WTC11 (cell line): ENCODE measurements around the gene MAML3. TPM values are rescaled to one million over a fixed set of nuclear protein-coding genes. Genes with fewer than 3 reads are reported as not detected.

Source experiments
- ATAC-seq: fragments of 200-7000 bp; cut with Tn5 transposase; 2 replicates; pipeline ENCODE4 v1.10.0; 2021; ENCODE audit warnings: mild to moderate bottlenecking, moderate library complexity
- CTCF ChIA-PET: fragments of 300-600 bp; sonication (Branson Sonifier 250); formaldehyde crosslinking; loops from one replicate; lab custom pipeline; 2021; ENCODE audit warnings: antibody characterized with exemption; lab: Charles Lee
- POLR2A ChIA-PET: fragments of 350-600 bp; sonication (Branson Sonifier 250); formaldehyde crosslinking; loops from one replicate; lab custom pipeline; 2021; ENCODE audit warnings: antibody characterized with exemption; lab: Charles Lee
- DNase-seq: peaks from one replicate; pipeline ENCODE4 v3.0.0; 2021; ENCODE audit warnings: low spot score
- H3K27ac Mint-ChIP-seq: 2 replicates; pipeline ENCODE4 v1.8.0; 2021; ENCODE audit warnings: mixed read lengths
- H3K27me3 Mint-ChIP-seq: 2 replicates; pipeline ENCODE4 v1.8.0; 2021; ENCODE audit warnings: low read depth, mild to moderate bottlenecking, moderate library complexity, mixed read lengths
- H3K36me3 Mint-ChIP-seq: 2 replicates; pipeline ENCODE4 v1.8.0; 2021; ENCODE audit warnings: mixed read lengths
- H3K4me1 Mint-ChIP-seq: 2 replicates; pipeline ENCODE4 v1.8.0; 2022; ENCODE audit warnings: mixed read lengths
- H3K4me3 Mint-ChIP-seq: 2 replicates; pipeline ENCODE4 v1.8.0; 2021; ENCODE audit warnings: mild to moderate bottlenecking, moderate library complexity, mixed read lengths
- H3K9me3 Mint-ChIP-seq: 2 replicates; pipeline ENCODE4 v1.8.0; 2021; ENCODE audit warnings: mixed read lengths
- ESRRA ChIP-seq: sonication (generic); formaldehyde crosslinking; IDR thresholded peaks from 2 replicates; pipeline ENCODE4 v1.8.1; 2022; ENCODE audit warnings: mild to moderate bottlenecking, missing genetic modification reagents, borderline replicate concordance
- JUN ChIP-seq: sonication (generic); formaldehyde crosslinking; IDR thresholded peaks from 2 replicates; pipeline ENCODE4 v1.8.0; 2023; ENCODE audit warnings: mild to moderate bottlenecking, missing genetic modification reagents
- KAT7 ChIP-seq: sonication (generic); formaldehyde crosslinking; IDR thresholded peaks from 2 replicates; pipeline ENCODE4 v1.8.1; 2023; ENCODE audit warnings: missing genetic modification reagents, mild to moderate bottlenecking, borderline replicate concordance
- MAX ChIP-seq: sonication (generic); formaldehyde crosslinking; IDR thresholded peaks from 2 replicates; pipeline ENCODE4 v1.8.0; 2022; ENCODE audit warnings: mild to moderate bottlenecking, missing genetic modification reagents
- MYBL2 ChIP-seq: sonication (generic); formaldehyde crosslinking; IDR thresholded peaks from 2 replicates; pipeline ENCODE4 v1.8.1; 2023; ENCODE audit warnings: mild to moderate bottlenecking, moderate library complexity, missing genetic modification reagents
- NR3C1 ChIP-seq: sonication (generic); formaldehyde crosslinking; conservative IDR thresholded peaks from 2 replicates; pipeline ENCODE4 v1.8.1; 2023; ENCODE audit warnings: low read depth, mild to moderate bottlenecking, missing genetic modification reagents
- OVOL2 ChIP-seq: fragments of 250-450 bp; sonication (Bioruptor Pico); IDR thresholded peaks from 2 replicates; pipeline ENCODE4 v1.9.0; 2021; ENCODE audit warnings: mild to moderate bottlenecking, borderline replicate concordance
- SOX15 ChIP-seq: fragments of 250-450 bp; sonication (Bioruptor Pico); IDR thresholded peaks from 2 replicates; pipeline ENCODE4 v1.9.0; 2021; ENCODE audit warnings: mild to moderate bottlenecking
- TCF7 ChIP-seq: sonication (generic); formaldehyde crosslinking; IDR thresholded peaks from 2 replicates; pipeline ENCODE4 v1.8.0; 2022; ENCODE audit warnings: mild to moderate bottlenecking, low read depth, missing genetic modification reagents, moderate library complexity
- USF2 ChIP-seq: sonication (generic); formaldehyde crosslinking; IDR thresholded peaks from 2 replicates; pipeline ENCODE4 v1.8.1; 2023; ENCODE audit warnings: mild to moderate bottlenecking, missing genetic modification reagents, moderate library complexity
- ZNF396 ChIP-seq: fragments of 250-450 bp; sonication (Bioruptor Pico); IDR thresholded peaks from 2 replicates; pipeline ENCODE4 v1.8.0; 2021; ENCODE audit warnings: mild to moderate bottlenecking, moderate library complexity, borderline replicate concordance
- ZNF425 ChIP-seq: fragments of 250-450 bp; sonication (Bioruptor Pico); conservative IDR thresholded peaks from 2 replicates; pipeline ENCODE4 v1.9.0; 2021; ENCODE audit warnings: mild to moderate bottlenecking
- total RNA-seq: library from RNA; stranded (reverse); gene quantifications from 3 replicates; pipeline ENCODE4 v1.2.3, GENCODE V29; 2021
- TF ChIP-seq, protein P1 (sequence below): sonication (generic); formaldehyde crosslinking; IDR thresholded peaks from 2 replicates; pipeline ENCODE4 v1.8.0; 2023; ENCODE audit warnings: missing genetic modification reagents, mild to moderate bottlenecking, borderline replicate concordance
- TF ChIP-seq, protein P2 (sequence below): sonication (generic); formaldehyde crosslinking; conservative IDR thresholded peaks from 2 replicates; pipeline ENCODE4 v1.8.1; 2023; ENCODE audit warnings: mild to moderate bottlenecking, low read depth, missing genetic modification reagents, moderate library complexity
- TF ChIP-seq, protein P3 (sequence below): fragments of 250-450 bp; sonication (Bioruptor Pico); IDR thresholded peaks from 2 replicates; pipeline ENCODE4 v2.1.2; 2022; ENCODE audit warnings: mild to moderate bottlenecking, moderate library complexity
- TF ChIP-seq, protein P4 (sequence below): fragments of 250-450 bp; sonication (Bioruptor Pico); IDR thresholded peaks from 2 replicates; pipeline ENCODE4 v1.9.0; 2021; ENCODE audit warnings: mild to moderate bottlenecking, borderline replicate concordance

The MAML3 gene
- total RNA-seq, 1 experiment from 2014 or later, result 7.4 TPM

DNA sequence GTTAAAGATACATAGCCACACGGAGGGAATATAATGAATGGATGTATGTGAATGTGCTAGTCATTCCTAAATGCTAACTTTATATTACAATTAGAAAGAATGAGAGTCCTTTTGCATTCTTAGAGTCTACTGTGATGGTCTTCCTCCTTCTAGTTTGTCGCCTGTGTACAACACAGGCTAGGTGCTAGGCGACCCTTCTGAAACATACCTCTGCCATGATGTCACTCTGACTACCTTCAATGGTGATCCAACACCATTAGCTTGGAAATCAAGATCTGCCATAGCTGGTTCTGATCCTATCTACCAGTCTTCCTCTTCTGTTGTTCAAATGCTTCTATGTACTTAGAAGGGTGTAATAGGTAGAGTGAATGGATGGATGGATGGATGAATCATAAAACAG is 337.1 kb downstream of the MAML3 start:
- Mint-ChIP-seq H3K36me3 (peaks cover 10% of the 10 kb centered on the region), H3K4me3 (peak overlapping the region; percentile 58; the same call in 1 of the 2 replicates), H3K27me3 (no peaks in the 10 kb centered on the region), H3K27ac (no peak overlapping the region), H3K4me1 (peaks cover 47% of the 10 kb centered on the region), H3K9me3 (peaks cover 11% of the 10 kb centered on the region)
- TF ChIP-seq OVOL2 (CRISPR knock-in tag), result no peak
- TF ChIP-seq USF2, result no peak
- TF ChIP-seq, protein P1, sequence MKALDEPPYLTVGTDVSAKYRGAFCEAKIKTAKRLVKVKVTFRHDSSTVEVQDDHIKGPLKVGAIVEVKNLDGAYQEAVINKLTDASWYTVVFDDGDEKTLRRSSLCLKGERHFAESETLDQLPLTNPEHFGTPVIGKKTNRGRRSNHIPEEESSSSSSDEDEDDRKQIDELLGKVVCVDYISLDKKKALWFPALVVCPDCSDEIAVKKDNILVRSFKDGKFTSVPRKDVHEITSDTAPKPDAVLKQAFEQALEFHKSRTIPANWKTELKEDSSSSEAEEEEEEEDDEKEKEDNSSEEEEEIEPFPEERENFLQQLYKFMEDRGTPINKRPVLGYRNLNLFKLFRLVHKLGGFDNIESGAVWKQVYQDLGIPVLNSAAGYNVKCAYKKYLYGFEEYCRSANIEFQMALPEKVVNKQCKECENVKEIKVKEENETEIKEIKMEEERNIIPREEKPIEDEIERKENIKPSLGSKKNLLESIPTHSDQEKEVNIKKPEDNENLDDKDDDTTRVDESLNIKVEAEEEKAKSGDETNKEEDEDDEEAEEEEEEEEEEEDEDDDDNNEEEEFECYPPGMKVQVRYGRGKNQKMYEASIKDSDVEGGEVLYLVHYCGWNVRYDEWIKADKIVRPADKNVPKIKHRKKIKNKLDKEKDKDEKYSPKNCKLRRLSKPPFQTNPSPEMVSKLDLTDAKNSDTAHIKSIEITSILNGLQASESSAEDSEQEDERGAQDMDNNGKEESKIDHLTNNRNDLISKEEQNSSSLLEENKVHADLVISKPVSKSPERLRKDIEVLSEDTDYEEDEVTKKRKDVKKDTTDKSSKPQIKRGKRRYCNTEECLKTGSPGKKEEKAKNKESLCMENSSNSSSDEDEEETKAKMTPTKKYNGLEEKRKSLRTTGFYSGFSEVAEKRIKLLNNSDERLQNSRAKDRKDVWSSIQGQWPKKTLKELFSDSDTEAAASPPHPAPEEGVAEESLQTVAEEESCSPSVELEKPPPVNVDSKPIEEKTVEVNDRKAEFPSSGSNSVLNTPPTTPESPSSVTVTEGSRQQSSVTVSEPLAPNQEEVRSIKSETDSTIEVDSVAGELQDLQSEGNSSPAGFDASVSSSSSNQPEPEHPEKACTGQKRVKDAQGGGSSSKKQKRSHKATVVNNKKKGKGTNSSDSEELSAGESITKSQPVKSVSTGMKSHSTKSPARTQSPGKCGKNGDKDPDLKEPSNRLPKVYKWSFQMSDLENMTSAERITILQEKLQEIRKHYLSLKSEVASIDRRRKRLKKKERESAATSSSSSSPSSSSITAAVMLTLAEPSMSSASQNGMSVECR (CRISPR knock-in tag), result no peak
- no peak for TF ChIP-seq TCF7 (CRISPR knock-in tag)
- no peak for TF ChIP-seq KAT7 (CRISPR knock-in tag)
- no peak for TF ChIP-seq NR3C1 (CRISPR knock-in tag)
- TF ChIP-seq SOX15 (CRISPR knock-in tag), result no peak
- TF ChIP-seq, protein P2, sequence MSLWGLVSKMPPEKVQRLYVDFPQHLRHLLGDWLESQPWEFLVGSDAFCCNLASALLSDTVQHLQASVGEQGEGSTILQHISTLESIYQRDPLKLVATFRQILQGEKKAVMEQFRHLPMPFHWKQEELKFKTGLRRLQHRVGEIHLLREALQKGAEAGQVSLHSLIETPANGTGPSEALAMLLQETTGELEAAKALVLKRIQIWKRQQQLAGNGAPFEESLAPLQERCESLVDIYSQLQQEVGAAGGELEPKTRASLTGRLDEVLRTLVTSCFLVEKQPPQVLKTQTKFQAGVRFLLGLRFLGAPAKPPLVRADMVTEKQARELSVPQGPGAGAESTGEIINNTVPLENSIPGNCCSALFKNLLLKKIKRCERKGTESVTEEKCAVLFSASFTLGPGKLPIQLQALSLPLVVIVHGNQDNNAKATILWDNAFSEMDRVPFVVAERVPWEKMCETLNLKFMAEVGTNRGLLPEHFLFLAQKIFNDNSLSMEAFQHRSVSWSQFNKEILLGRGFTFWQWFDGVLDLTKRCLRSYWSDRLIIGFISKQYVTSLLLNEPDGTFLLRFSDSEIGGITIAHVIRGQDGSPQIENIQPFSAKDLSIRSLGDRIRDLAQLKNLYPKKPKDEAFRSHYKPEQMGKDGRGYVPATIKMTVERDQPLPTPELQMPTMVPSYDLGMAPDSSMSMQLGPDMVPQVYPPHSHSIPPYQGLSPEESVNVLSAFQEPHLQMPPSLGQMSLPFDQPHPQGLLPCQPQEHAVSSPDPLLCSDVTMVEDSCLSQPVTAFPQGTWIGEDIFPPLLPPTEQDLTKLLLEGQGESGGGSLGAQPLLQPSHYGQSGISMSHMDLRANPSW (CRISPR knock-in tag), result no peak
- TF ChIP-seq MAX (CRISPR knock-in tag), result no peak
- TF ChIP-seq ESRRA (CRISPR knock-in tag), result no peak
- ATAC-seq, result peak; percentile 12; the same call in 1 of the 2 replicates
- ChIA-PET POLR2A (interaction anchor here (1.0 kb wide), 1 partner anchor 230 kb away, joined by 4 read pairs; no protein-coding TSS in a partner anchor), CTCF (interaction anchor here (0.7 kb wide), 1 partner anchor 83 kb away, joined by 3 read pairs; no protein-coding TSS in a partner anchor)
- no peak for DNase-seq

DNA sequence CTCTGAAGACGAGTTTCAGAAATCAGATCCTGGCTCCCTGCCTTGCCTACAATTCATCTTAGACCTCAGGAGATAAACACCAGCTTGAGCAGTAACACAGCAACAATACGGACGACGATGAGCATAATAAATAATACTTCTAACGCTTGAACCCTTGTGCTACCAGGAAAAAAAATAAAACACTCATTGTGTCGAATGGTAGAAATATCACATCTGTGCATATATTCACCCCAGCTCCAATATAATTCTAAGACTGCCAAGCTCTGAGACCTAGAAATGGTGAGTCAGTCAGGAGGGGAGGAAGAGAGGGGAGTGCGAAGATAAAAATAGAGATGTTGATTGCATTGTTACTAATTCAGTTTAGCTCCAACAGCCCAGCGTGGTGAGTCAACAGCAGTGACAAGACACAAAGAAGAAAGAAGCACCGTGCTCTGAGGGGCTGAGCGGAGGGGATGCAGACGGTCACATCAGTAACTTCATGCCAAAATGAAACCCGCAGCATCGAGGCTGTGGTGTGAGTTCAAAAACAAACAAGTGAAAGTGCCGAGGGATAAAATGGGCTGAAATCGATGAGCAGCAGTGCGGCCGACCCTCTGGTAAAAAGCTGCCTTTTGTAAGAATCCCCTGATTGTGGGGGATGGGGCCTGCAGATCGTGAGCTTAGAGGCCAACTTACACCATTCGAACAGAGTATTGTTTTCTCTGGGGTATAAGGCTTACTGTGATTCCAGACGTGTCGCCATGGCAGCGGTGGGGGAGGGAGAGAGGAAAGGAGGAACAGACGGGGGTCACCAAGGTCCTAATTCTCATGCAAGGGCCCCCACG is 338.0 kb downstream of the MAML3 start:
- Mint-ChIP-seq H3K27ac (peak overlapping the region; percentile 92), H3K36me3 (peaks cover 5% of the 10 kb centered on the region), H3K27me3 (no peaks in the 10 kb centered on the region), H3K9me3 (peaks cover 10% of the 10 kb centered on the region), H3K4me3 (peak overlapping the region; percentile 58), H3K4me1 (peaks cover 47% of the 10 kb centered on the region)
- CTCF ChIA-PET, result interaction anchor here (0.7 to 0.9 kb wide), 2 partner anchors 10 to 82 kb away, joined by 3 read pairs; no protein-coding TSS in a partner anchor
- DNase-seq (peak; percentile 53), ATAC-seq (peak; percentile 79)
- POLR2A ChIA-PET, result interaction anchor here (0.5 to 1.0 kb wide), 2 partner anchors 24 to 231 kb away, joined by 4 read pairs; no protein-coding TSS in a partner anchor
- TF ChIP-seq, protein P3, sequence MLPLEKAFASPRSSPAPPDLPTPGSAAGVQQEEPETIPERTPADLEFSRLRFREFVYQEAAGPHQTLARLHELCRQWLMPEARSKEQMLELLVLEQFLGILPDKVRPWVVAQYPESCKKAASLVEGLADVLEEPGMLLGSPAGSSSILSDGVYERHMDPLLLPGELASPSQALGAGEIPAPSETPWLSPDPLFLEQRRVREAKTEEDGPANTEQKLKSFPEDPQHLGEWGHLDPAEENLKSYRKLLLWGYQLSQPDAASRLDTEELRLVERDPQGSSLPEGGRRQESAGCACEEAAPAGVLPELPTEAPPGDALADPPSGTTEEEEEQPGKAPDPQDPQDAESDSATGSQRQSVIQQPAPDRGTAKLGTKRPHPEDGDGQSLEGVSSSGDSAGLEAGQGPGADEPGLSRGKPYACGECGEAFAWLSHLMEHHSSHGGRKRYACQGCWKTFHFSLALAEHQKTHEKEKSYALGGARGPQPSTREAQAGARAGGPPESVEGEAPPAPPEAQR (CRISPR knock-in tag), result no peak
- TF ChIP-seq, protein P4, sequence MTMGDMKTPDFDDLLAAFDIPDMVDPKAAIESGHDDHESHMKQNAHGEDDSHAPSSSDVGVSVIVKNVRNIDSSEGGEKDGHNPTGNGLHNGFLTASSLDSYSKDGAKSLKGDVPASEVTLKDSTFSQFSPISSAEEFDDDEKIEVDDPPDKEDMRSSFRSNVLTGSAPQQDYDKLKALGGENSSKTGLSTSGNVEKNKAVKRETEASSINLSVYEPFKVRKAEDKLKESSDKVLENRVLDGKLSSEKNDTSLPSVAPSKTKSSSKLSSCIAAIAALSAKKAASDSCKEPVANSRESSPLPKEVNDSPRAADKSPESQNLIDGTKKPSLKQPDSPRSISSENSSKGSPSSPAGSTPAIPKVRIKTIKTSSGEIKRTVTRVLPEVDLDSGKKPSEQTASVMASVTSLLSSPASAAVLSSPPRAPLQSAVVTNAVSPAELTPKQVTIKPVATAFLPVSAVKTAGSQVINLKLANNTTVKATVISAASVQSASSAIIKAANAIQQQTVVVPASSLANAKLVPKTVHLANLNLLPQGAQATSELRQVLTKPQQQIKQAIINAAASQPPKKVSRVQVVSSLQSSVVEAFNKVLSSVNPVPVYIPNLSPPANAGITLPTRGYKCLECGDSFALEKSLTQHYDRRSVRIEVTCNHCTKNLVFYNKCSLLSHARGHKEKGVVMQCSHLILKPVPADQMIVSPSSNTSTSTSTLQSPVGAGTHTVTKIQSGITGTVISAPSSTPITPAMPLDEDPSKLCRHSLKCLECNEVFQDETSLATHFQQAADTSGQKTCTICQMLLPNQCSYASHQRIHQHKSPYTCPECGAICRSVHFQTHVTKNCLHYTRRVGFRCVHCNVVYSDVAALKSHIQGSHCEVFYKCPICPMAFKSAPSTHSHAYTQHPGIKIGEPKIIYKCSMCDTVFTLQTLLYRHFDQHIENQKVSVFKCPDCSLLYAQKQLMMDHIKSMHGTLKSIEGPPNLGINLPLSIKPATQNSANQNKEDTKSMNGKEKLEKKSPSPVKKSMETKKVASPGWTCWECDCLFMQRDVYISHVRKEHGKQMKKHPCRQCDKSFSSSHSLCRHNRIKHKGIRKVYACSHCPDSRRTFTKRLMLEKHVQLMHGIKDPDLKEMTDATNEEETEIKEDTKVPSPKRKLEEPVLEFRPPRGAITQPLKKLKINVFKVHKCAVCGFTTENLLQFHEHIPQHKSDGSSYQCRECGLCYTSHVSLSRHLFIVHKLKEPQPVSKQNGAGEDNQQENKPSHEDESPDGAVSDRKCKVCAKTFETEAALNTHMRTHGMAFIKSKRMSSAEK, result no peak
- TF ChIP-seq ZNF425 (CRISPR knock-in tag), result no peak
- no peak for TF ChIP-seq MYBL2 (CRISPR knock-in tag)
- TF ChIP-seq JUN (CRISPR knock-in tag), result no peak
- no peak for TF ChIP-seq ZNF396
